Liver (tissue), 3 donors: ENCODE data around the gene OR2J1.

Experiments
- CTCF ChIP-seq: fragments of 150-350 bp; IDR thresholded peaks from 2 replicates; pipeline ENCODE4 v1.5.1; 2017; ENCODE audit warnings: improper control_type of control experiment, low read depth, low read length; ENCODE audit not compliant: missing input control
- EGR1 ChIP-seq, 2 donors: IDR thresholded peaks; 2 replicates each; pipeline ENCODE4 v1.6.1; 2016 to 2018; ENCODE audit warnings: antibody characterized with exemption in 2 of 2, low read depth in 2 of 2
- GABPA ChIP-seq, 2 donors: IDR thresholded peaks in 1 of 2; conservative IDR thresholded peaks in 1 of 2; 2 replicates each; pipeline ENCODE4 v1.6.1; 2016; ENCODE audit warnings: antibody characterized with exemption in 2 of 2, mild to moderate bottlenecking in 1 of 2, moderate library complexity in 1 of 2
- JUND ChIP-seq, 2 donors: IDR thresholded peaks; 2 replicates each; pipeline ENCODE4 v1.6.1; 2016; ENCODE audit warnings: antibody characterized with exemption in 2 of 2
- RAD21 ChIP-seq, 2 donors: IDR thresholded peaks; 2 replicates each; pipeline ENCODE4 v1.6.1; 2016; ENCODE audit warnings: antibody characterized with exemption in 2 of 2, mild to moderate bottlenecking in 2 of 2
- RXRA ChIP-seq, 2 donors: IDR thresholded peaks; 2 replicates each; pipeline ENCODE4 v1.6.1; 2017 to 2018; ENCODE audit warnings: antibody characterized with exemption in 2 of 2, mild to moderate bottlenecking in 1 of 2
- SP1 ChIP-seq: IDR thresholded peaks from 2 replicates; pipeline ENCODE4 v1.6.1; 2018; ENCODE audit warnings: antibody characterized with exemption, mild to moderate bottlenecking
- TAF1 ChIP-seq: conservative IDR thresholded peaks from 2 replicates; pipeline ENCODE4 v1.6.1; 2016; ENCODE audit warnings: antibody characterized with exemption, mild to moderate bottlenecking
- YY1 ChIP-seq: IDR thresholded peaks from 2 replicates; pipeline ENCODE4 v1.6.1; 2016; ENCODE audit warnings: antibody characterized with exemption, mild to moderate bottlenecking
- TF ChIP-seq, protein P1 (sequence below): IDR thresholded peaks from 2 replicates; pipeline ENCODE4 v1.6.1; 2016; ENCODE audit warnings: antibody characterized with exemption
- donor health status: healthy.
- donor health status: healthy.

DNA sequence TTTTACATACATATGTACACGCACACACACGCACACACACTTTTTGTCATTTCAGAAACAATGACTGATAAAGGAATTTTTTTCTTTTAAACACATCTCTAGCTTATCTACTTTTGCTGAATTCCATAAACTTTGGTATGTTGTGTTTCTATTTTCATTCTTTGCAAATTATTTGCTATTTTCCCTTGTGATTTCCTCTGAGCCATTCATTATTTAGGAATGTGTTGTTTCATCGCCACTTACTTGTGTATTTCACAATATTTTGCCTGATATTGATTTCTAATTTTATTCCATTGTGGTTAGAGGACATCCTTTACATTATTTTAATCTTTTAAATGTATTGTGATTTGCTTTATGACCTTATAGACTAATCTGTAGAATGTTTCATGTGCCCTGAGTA lies 47.8 kb downstream of the OR2J1 start:
- TF ChIP-seq CTCF, result no peak
- TF ChIP-seq YY1, result no peak
- TF ChIP-seq, protein P1, sequence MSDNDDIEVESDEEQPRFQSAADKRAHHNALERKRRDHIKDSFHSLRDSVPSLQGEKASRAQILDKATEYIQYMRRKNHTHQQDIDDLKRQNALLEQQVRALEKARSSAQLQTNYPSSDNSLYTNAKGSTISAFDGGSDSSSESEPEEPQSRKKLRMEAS, result no peak
- no peak for TF ChIP-seq JUND (IDR thresholded peaks at IDR 0.05)
- no peak for TF ChIP-seq SP1
- no peak for TF ChIP-seq RAD21 (IDR thresholded peaks at IDR 0.05)
- no peak for TF ChIP-seq EGR1 (IDR thresholded peaks at IDR 0.05; ENCODE audit: low read depth in 2 of 2)
- TF ChIP-seq GABPA (IDR thresholded peaks at IDR 0.05 in 1 of 2, conservative IDR thresholded peaks at IDR 0.05 in 1 of 2), result no peak
- no peak for TF ChIP-seq TAF1
- TF ChIP-seq RXRA (IDR thresholded peaks at IDR 0.05), result no peak
